ENCODE measurements around the gene PHTF1. TPM values are rescaled to one million over a fixed set of nuclear protein-coding genes. Genes with fewer than 3 reads are reported as not detected.
A peak's percentile ranks its signal among the peaks of the same experiment; 100 is the strongest.

PHTF1 gene
- total and polyA plus RNA-seq, 2 of the 4 experiments (the other 2 are of a cell fraction) = 9.6 to 13.3 TPM

- H3K27me3 ChIP-seq (ENCODE audit: control insufficient read depth, insufficient read depth, low read length) = no peaks in the 10 kb centered on the region
- H2AK5ac ChIP-seq (ENCODE audit: low read depth, low read length) = no peak overlapping the region
- in situ Hi-C loops (cut with MboI; ENCODE audit: low sequenced_read_pairs) (no loop called here), intact Hi-C loops (cut with micrococcal nuclease) (no loop called here), dilution Hi-C loops (cut with HindIII; ENCODE audit: low sequenced_read_pairs, unreplicated experiment) (no loop called here)
- H3K27ac ChIP-seq (ENCODE audit: insufficient read depth, low read length) = no peak overlapping the region
- H2AK9ac ChIP-seq (replicated peaks; ENCODE audit: low read depth, low read length, poor library complexity) = no peak overlapping the region
- no peak overlapping the region for H3K9ac ChIP-seq (ENCODE audit: low read depth, low read length)
- peak overlapping the region; percentile 61; the same call in 1 of the 2 replicates for H3K23ac ChIP-seq (ENCODE audit: low read depth, low read length)
- no peaks in the 10 kb centered on the region for H3K9me3 ChIP-seq (ENCODE audit: control insufficient read depth, insufficient read depth, low read length)
- BruUV-seq (replicated peaks) = no TSS peak
- peaks cover 5 to 56% of the 10 kb centered on the region in 2 experiments; a peak in 2 of 4 replicates for H3K79me1 ChIP-seq (ENCODE audit: low read depth in 1 of 2, low read length in 2 of 2)
- TF ChIP-seq CTCF (conservative IDR thresholded peaks at IDR 0.05; ENCODE audit: low read depth, low read length) (no peak), CHD1 (IDR thresholded peaks at IDR 0.05; ENCODE audit: low read depth, low read length) (no peak), POLR2A (IDR thresholded peaks at IDR 0.05; ENCODE audit: low read depth, low read length) (no peak), RFX5 (IDR thresholded peaks at IDR 0.05; ENCODE audit: low read depth, low read length) (no peak), MAZ (IDR thresholded peaks at IDR 0.05; ENCODE audit: borderline replicate concordance, low read depth, low read length) (no peak), MAFK (IDR thresholded peaks at IDR 0.05; ENCODE audit: low read depth, low read length) (no peak), MXI1 (IDR thresholded peaks at IDR 0.05; ENCODE audit: borderline replicate concordance, low read depth, low read length) (no peak), NFE2L2 (IDR thresholded peaks at IDR 0.05; ENCODE audit: low read depth, low read length) (no peak), BHLHE40 (IDR thresholded peaks at IDR 0.05; ENCODE audit: low read depth, low read length) (no peak), RAD21 (IDR thresholded peaks at IDR 0.05; ENCODE audit: low read length) (no peak), RCOR1 (IDR thresholded peaks at IDR 0.05; ENCODE audit: insufficient replicate concordance, low read length) (no peak), CEBPB (IDR thresholded peaks at IDR 0.05; ENCODE audit: low read depth, low read length) (no peak)
- TF ChIP-seq, protein P1, sequence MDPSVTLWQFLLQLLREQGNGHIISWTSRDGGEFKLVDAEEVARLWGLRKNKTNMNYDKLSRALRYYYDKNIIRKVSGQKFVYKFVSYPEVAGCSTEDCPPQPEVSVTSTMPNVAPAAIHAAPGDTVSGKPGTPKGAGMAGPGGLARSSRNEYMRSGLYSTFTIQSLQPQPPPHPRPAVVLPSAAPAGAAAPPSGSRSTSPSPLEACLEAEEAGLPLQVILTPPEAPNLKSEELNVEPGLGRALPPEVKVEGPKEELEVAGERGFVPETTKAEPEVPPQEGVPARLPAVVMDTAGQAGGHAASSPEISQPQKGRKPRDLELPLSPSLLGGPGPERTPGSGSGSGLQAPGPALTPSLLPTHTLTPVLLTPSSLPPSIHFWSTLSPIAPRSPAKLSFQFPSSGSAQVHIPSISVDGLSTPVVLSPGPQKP (IDR thresholded peaks at IDR 0.05; ENCODE audit: borderline replicate concordance, low read depth, low read length) = no peak
- TF ChIP-seq, protein P2, sequence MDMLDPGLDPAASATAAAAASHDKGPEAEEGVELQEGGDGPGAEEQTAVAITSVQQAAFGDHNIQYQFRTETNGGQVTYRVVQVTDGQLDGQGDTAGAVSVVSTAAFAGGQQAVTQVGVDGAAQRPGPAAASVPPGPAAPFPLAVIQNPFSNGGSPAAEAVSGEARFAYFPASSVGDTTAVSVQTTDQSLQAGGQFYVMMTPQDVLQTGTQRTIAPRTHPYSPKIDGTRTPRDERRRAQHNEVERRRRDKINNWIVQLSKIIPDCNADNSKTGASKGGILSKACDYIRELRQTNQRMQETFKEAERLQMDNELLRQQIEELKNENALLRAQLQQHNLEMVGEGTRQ (IDR thresholded peaks at IDR 0.05; ENCODE audit: low read depth, low read length) = no peak
- no CpG with 5 or more reads among the region's 4 CpGs for WGBS, 2 experiments (ENCODE audit: extremely low coverage in 2 of 2, insufficient read length in 1 of 2)
- no peak overlapping the region for H4K8ac ChIP-seq (ENCODE audit: low read depth in 2 of 2, low read length in 2 of 2)
- H2BK15ac ChIP-seq (ENCODE audit: low read depth, low read length) = no peak overlapping the region
- H3K36me3 ChIP-seq (ENCODE audit: control insufficient read depth, insufficient read depth, low read length) = no peaks in the 10 kb centered on the region
- H3K4ac ChIP-seq (ENCODE audit: low read depth, low read length) = no peak overlapping the region
- H3K4me3 ChIP-seq (ENCODE audit: insufficient read depth, low read depth, low read length) = no peak overlapping the region
- ATAC-seq (ENCODE audit: low read depth) (no peak), DNase-seq (no peak)
- H3K4me1 ChIP-seq (ENCODE audit: control insufficient read depth, insufficient read depth, low read length) = peaks cover 6% of the 10 kb centered on the region
- no peak overlapping the region for H2BK5ac ChIP-seq (ENCODE audit: low read depth, low read length, poor library complexity, severe bottlenecking)
- H3K9me1 ChIP-seq (ENCODE audit: insufficient read depth, low read length) = no peaks in the 10 kb centered on the region; the same call in 1 of the 2 replicates
- H4K5ac ChIP-seq (ENCODE audit: low read depth, low read length) = no peak overlapping the region
- no peak overlapping the region for H3K18ac ChIP-seq (ENCODE audit: low read depth, low read length)
- no peak overlapping the region for H3K14ac ChIP-seq (replicated peaks; ENCODE audit: low read depth, low read length)
- H2BK20ac ChIP-seq (ENCODE audit: low read depth, low read length) = no peak overlapping the region
- peak overlapping the region; percentile 43; the same call in 1 of the 2 replicates for H3K4me2 ChIP-seq (ENCODE audit: low read depth, low read length)
- POLR2A ChIA-PET (ENCODE audit: unreplicated experiment) = no interaction called here
- H4K20me1 ChIP-seq (ENCODE audit: insufficient read depth, low read length) = peaks cover 35% of the 10 kb centered on the region; the same call in 1 of the 2 replicates
- no peak overlapping the region for H2BK120ac ChIP-seq (ENCODE audit: low read depth, low read length)
- CTCF ChIA-PET = no interaction called here
- H4K91ac ChIP-seq (ENCODE audit: insufficient read depth, low read depth, low read length) = no peak overlapping the region
- no peak overlapping the region for H2AFZ ChIP-seq (replicated peaks; ENCODE audit: low read length, poor library complexity)
- no peak overlapping the region for H3K56ac ChIP-seq (ENCODE audit: extremely low read depth, insufficient read depth, low read length)
These were observed 49.3 kb upstream of the PHTF1 start for GRCh38 chr1:113808450-113809195.
